ENCODE measurements around the gene EOGT. TPM values are rescaled to one million over a fixed set of nuclear protein-coding genes. Genes with fewer than 3 reads are reported as not detected.

The EOGT gene
- 31.8 and 50.5 TPM in 2 replicates for total RNA-seq

DNA sequence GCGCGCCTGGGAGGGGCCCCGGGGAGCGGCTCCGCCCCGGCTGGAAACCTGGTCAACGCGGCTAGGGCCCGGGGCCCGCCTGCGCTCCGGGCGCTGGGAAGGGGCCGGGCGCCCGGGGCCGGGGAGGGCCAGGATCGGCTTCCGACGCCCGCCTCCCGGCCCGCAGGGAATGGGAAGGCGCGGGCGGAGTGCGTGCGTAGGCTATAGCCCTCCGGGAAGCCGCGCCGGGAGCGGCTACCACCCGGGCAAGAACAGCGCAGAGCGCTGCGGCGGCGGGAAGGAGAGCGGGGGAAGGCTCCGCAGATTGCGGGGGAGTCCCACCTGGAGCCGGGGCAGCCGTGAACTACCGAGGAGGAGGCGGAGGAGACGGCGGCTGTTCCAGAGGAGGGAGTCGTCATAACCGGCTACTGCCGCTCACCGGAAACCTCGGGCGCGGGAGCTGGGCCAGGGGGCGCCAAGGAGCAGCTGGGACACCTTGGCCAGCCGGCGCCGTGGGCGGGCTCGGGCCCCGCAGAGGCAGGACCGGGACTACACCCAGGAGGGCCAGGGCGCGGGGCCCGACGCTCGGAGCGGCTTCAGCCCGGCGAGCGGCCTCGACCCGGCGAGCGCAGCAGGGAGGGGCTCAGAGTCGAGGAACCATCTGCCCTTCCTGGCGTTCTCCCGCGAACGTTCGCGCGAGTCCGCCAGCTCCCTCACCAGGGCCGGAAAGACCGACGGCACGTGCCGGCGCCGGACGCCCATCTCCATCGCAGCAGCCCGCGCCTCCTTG lies at the start of gene EOGT:
Gene EOGT (minus strand): TSS at position 432 of the 769 bp plus-strand sequence. CDS start 3,838 bp downstream, outside the sequence.

DNA sequence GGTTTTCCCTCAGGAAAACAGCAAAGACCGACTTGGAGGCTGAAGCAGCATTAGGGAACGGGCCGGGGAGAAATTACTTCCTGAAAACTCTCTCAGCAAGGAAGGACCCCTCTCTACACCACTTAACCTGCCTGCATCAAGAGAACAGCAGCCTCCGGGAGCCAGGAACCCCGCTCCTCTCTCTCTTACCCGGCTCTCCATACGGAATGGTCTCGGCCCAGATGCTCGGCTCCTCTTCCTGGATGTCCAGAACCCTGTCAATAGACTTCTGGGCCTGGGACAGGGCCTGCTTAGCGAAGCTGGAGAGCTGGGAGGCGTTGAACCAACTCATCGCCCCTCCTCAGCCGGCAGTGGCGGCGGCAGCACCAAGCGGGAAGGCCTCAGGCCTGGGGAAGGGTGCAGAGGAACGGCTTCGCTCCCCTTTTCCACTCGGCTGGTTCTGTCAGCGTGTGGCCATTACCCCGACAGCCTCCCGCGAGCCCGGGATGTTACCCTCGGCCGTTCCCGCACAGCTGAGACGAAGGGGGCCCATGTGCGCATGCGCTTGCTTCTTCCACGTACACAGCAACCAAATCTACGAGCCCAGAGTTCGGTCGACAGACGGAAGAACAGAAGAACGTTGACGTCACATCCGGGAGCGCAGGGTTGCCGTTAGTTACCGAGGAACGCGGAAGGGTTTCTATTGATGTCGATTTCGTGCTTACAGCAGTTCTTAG lies 38.4 kb upstream of the EOGT start, which contains the start of gene TMF1:
Gene TMF1 (minus strand): TSS at position 578 of the 716 bp plus-strand sequence. CDS start 247 bp downstream, at position 331.

Other genes with a start within 250 kb of the EOGT start
- gene TAFA4, start 81.1 kb downstream of the EOGT start, total RNA-seq = not detected in 2 replicates
- gene TMF1, start 38.6 kb upstream of the EOGT start, total RNA-seq = 26.7 and 29.2 TPM in 2 replicates
- gene UBA3, start 66.7 kb upstream of the EOGT start, total RNA-seq = 56.3 and 63.6 TPM in 2 replicates
- 47.5 and 89.3 TPM in 2 replicates for gene ARL6IP5, start 71.3 kb upstream of the EOGT start, total RNA-seq
- not detected in 2 replicates for gene LMOD3, start 108.9 kb upstream of the EOGT start, total RNA-seq

All from tracheal epithelial cell (primary cell).